ENCODE results near the gene PCNX3. TPM values are rescaled to one million over a fixed set of nuclear protein-coding genes. Genes with fewer than 3 reads are reported as not detected.

Gene PCNX3
- total RNA-seq, 4 donors from 2014 or later = 24.0 to 40.0 (median 30.9) TPM

- Histone ChIP-seq H3K4me3 (no peak overlapping the region), H3K27me3 (no peaks in the 10 kb centered on the region), H3K36me3 (peaks cover 45 to 83% (median 57%) of the 10 kb centered on the region in 3 donors), H3K9me3 (no peaks in the 10 kb centered on the region), H3K4me1 (peaks cover 12 to 39% (median 13%) of the 10 kb centered on the region in 3 donors), H3K27ac (no peak overlapping the region)
- DNase-seq = no peak
- 89 to 91% methylated on average over 7 to 8 of the region's 14 CpGs for WGBS, 2 donors
- intact Hi-C loops (cut with DNase I) = no loop called here
- TF ChIP-seq, protein P1, sequence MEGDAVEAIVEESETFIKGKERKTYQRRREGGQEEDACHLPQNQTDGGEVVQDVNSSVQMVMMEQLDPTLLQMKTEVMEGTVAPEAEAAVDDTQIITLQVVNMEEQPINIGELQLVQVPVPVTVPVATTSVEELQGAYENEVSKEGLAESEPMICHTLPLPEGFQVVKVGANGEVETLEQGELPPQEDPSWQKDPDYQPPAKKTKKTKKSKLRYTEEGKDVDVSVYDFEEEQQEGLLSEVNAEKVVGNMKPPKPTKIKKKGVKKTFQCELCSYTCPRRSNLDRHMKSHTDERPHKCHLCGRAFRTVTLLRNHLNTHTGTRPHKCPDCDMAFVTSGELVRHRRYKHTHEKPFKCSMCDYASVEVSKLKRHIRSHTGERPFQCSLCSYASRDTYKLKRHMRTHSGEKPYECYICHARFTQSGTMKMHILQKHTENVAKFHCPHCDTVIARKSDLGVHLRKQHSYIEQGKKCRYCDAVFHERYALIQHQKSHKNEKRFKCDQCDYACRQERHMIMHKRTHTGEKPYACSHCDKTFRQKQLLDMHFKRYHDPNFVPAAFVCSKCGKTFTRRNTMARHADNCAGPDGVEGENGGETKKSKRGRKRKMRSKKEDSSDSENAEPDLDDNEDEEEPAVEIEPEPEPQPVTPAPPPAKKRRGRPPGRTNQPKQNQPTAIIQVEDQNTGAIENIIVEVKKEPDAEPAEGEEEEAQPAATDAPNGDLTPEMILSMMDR (IDR thresholded peaks at IDR 0.05) = no peak
- TF ChIP-seq POLR2A (IDR thresholded peaks at IDR 0.05) = no peak
These were observed 18.5 kb downstream of the PCNX3 start for GRCh38 chr11:65634109-65634436.

DNA sequence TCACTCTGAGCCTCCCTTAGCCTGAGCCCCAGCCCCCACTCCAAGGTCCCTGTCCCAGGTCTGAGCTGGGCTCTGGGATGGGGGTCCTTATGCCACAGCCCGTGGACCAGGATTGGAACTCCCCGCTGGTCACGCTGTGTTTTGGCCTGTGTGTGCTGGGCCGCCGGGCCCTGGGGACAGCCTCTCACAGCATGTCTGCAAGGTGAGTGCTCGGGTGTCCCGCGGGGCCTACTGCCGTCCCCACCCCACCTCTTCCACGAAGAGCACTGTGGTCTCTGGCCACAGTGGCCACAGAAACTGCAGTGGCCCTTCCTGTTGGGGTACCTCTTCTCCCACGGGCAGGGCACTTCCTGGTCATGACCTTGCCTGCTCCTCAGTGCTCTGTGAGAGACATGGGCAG is 18.9 kb downstream of the PCNX3 start:
- peaks cover 41 to 79% (median 53%) of the 10 kb centered on the region in 3 donors for H3K36me3 ChIP-seq
- WGBS, 2 donors = 85% methylated on average over 4 of the region's 11 CpGs; no CpG with 5 or more reads in 1 of the 2 donors

GRCh38 chr11:65634905-65635731 is 19.5 kb downstream of the PCNX3 start:
- intact Hi-C loops (cut with DNase I) = no loop called here
- Histone ChIP-seq H3K27ac (no peak overlapping the region), H3K27me3 (no peaks in the 10 kb centered on the region), H3K4me1 (peaks cover 23 to 50% (median 24%) of the 10 kb centered on the region in 3 donors), H3K36me3 (peaks cover 34 to 72% (median 48%) of the 10 kb centered on the region in 3 donors), H3K9me3 (no peaks in the 10 kb centered on the region), H3K4me3 (no peak overlapping the region)
- TF ChIP-seq POLR2A (IDR thresholded peaks at IDR 0.05) = no peak
- TF ChIP-seq, protein P1 (IDR thresholded peaks at IDR 0.05) = no peak
- no peak for DNase-seq
- WGBS, 2 donors = 86 to 88% methylated on average over 15 to 24 of the region's 46 CpGs

More for the DNA sequence above, 18.9 kb downstream of the PCNX3 start:
- no peak overlapping the region for H3K27ac ChIP-seq
- intact Hi-C loops (cut with DNase I) = no loop called here
- no peaks in the 10 kb centered on the region for H3K27me3 ChIP-seq
- H3K4me1 ChIP-seq = peaks cover 16 to 43% (median 17%) of the 10 kb centered on the region in 3 donors
- H3K9me3 ChIP-seq = no peaks in the 10 kb centered on the region
- TF ChIP-seq, protein P1 (IDR thresholded peaks at IDR 0.05) = no peak
- TF ChIP-seq POLR2A (IDR thresholded peaks at IDR 0.05) = no peak
- H3K4me3 ChIP-seq = no peak overlapping the region
- no peak for DNase-seq

GRCh38 chr11:65636108-65637031 is 20.8 kb downstream of the PCNX3 start:
- TF ChIP-seq POLR2A (IDR thresholded peaks at IDR 0.05) = no peak
- TF ChIP-seq, protein P1 (IDR thresholded peaks at IDR 0.05) = no peak
- H3K27ac ChIP-seq = peak overlapping the region in 3 of 4 donors; percentile 10 to 94 (median 94)
- peaks cover 28 to 62% (median 31%) of the 10 kb centered on the region in 3 donors for H3K4me1 ChIP-seq
- no peaks in the 10 kb centered on the region for H3K9me3 ChIP-seq
- intact Hi-C loops (cut with DNase I) = no loop called here
- no peak overlapping the region for H3K4me3 ChIP-seq
- H3K27me3 ChIP-seq = no peaks in the 10 kb centered on the region
- no peak for DNase-seq
- H3K36me3 ChIP-seq = peaks cover 27 to 64% (median 37%) of the 10 kb centered on the region in 3 donors
- 100% methylated on average over 2 of the region's 28 CpGs; no CpG with 5 or more reads in 1 of the 2 donors for WGBS, 2 donors
